ENCODE data around the gene PLCD3. TPM values are rescaled to one million over a fixed set of nuclear protein-coding genes. Genes with fewer than 3 reads are reported as not detected.

The PLCD3 gene
- polyA plus RNA-seq, 1 donor (not counting 4 experiments of a cell fraction or from before 2014, with no cell fraction given): 53.3 TPM

DNA sequence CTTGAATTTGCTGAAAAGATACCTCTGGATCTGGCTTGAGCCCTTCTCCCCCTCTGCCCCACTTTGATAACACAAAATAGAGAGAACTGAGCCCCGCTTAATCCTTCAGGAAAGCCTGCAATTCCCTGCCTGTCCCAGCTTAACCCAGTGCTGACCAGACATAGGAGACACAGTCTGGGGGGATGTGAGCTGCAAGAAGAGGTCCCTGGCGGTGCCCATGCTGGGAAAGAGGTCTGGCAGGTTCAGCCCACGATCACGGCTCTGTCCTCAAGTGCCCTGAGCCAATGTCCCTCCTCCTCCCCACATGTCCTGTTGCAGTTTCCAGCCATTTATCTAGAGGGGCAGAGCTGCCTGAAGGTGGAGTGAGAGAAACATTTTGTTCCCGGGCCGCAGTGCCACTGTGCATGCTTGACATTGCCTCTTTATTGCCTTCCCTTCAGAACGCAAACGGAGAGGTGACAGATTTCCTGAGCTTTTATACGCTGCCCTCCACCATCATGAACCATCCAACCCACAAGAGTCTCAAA is 29.0 kb downstream of the PLCD3 start:
- Histone ChIP-seq H3K27me3 (ENCODE audit: control insufficient read depth, extremely low read depth, insufficient read depth, low read length) (no peaks in the 10 kb centered on the region), H3K4me2 (ENCODE audit: control insufficient read depth, extremely low read depth, insufficient read depth, low read depth, low read length) (no peak overlapping the region), H2AFZ (ENCODE audit: control insufficient read depth, low read length) (no peak overlapping the region), H3K79me2 (ENCODE audit: control insufficient read depth, insufficient read depth, low read length) (no peaks in the 10 kb centered on the region), H3K4me3 (ENCODE audit: control insufficient read depth in 2 of 3, extremely low read depth in 1 of 3, insufficient read depth in 2 of 3, low read depth in 1 of 3, low read length in 3 of 3) (no peak overlapping the region), H3K27ac (ENCODE audit: control insufficient read depth, insufficient read depth, low read length) (peak overlapping the region; percentile 45), H3K4me1 (ENCODE audit: control insufficient read depth, extremely low read depth, insufficient read depth, low read length) (peaks cover 34% of the 10 kb centered on the region), H3K9me1 (ENCODE audit: control insufficient read depth, extremely low read depth, insufficient read depth, low read length) (no peaks in the 10 kb centered on the region), H3K36me3 (ENCODE audit: control insufficient read depth in 2 of 2, extremely low read depth in 1 of 2, insufficient read depth in 2 of 2, low read length in 2 of 2) (peaks cover 56 to 72% of the 10 kb centered on the region in 2 experiments), H3K9me3 (ENCODE audit: control insufficient read depth, low read depth, low read length) (no peaks in the 10 kb centered on the region), H3K9ac (ENCODE audit: control insufficient read depth, extremely low read depth, insufficient read depth, low read length) (no peak overlapping the region), H4K20me1 (ENCODE audit: control insufficient read depth, extremely low read depth, insufficient read depth, low read length) (peaks cover 6% of the 10 kb centered on the region)
- no peak for FAIRE-seq
- TF ChIP-seq EZH2 (IDR thresholded peaks at IDR 0.05; ENCODE audit: low read length): no peak
- TF ChIP-seq, protein P1, sequence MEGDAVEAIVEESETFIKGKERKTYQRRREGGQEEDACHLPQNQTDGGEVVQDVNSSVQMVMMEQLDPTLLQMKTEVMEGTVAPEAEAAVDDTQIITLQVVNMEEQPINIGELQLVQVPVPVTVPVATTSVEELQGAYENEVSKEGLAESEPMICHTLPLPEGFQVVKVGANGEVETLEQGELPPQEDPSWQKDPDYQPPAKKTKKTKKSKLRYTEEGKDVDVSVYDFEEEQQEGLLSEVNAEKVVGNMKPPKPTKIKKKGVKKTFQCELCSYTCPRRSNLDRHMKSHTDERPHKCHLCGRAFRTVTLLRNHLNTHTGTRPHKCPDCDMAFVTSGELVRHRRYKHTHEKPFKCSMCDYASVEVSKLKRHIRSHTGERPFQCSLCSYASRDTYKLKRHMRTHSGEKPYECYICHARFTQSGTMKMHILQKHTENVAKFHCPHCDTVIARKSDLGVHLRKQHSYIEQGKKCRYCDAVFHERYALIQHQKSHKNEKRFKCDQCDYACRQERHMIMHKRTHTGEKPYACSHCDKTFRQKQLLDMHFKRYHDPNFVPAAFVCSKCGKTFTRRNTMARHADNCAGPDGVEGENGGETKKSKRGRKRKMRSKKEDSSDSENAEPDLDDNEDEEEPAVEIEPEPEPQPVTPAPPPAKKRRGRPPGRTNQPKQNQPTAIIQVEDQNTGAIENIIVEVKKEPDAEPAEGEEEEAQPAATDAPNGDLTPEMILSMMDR (optimal IDR thresholded peaks at IDR 0.05 in 1 of 3, IDR thresholded peaks at IDR 0.05 in 1 of 3, conservative IDR thresholded peaks at IDR 0.05 in 1 of 3; ENCODE audit: extremely low read depth in 1 of 3, insufficient read depth in 2 of 3, low read length in 3 of 3): no peak
- dilution Hi-C loops (cut with MboI; ENCODE audit: extremely low pct_ligation_motif_present, low sequenced_read_pairs): no loop called here
- DNase-seq (ENCODE audit: low read depth, low spot score): no peak

DNA sequence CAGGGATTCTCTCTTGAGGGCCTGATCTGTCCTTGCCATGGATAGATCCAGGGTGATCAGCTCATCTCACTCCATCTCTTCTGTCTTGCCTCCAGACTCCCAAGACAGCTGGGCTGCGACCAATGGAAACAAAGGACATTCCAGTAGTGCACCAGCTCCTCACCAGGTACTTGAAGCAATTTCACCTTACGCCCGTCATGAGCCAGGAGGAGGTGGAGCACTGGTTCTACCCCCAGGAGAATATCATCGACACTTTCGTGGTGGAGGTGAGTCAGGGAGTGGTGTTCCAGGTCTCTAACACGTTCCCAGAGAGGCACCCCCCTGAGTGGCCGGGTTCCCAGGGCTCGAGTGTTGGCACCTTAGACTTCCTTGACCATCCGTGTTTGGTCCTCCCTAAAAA is 29.5 kb downstream of the PLCD3 start:
- peak overlapping the region; percentile 45 for H3K27ac ChIP-seq (ENCODE audit: control insufficient read depth, insufficient read depth, low read length)
- dilution Hi-C loops (cut with MboI; ENCODE audit: extremely low pct_ligation_motif_present, low sequenced_read_pairs): no loop called here
- H3K4me2 ChIP-seq (ENCODE audit: control insufficient read depth, extremely low read depth, insufficient read depth, low read depth, low read length): peak overlapping the region; percentile 37
- H3K79me2 ChIP-seq (ENCODE audit: control insufficient read depth, insufficient read depth, low read length): no peaks in the 10 kb centered on the region
- DNase-seq (ENCODE audit: low read depth, low spot score) (no peak), FAIRE-seq (no peak)
- peaks cover 57 to 67% of the 10 kb centered on the region in 2 experiments for H3K36me3 ChIP-seq (ENCODE audit: control insufficient read depth in 2 of 2, extremely low read depth in 1 of 2, insufficient read depth in 2 of 2, low read length in 2 of 2)
- H3K4me3 ChIP-seq (ENCODE audit: control insufficient read depth in 2 of 3, extremely low read depth in 1 of 3, insufficient read depth in 2 of 3, low read depth in 1 of 3, low read length in 3 of 3): no peak overlapping the region
- no peaks in the 10 kb centered on the region for H3K27me3 ChIP-seq (ENCODE audit: control insufficient read depth, extremely low read depth, insufficient read depth, low read length)
- H3K9ac ChIP-seq (ENCODE audit: control insufficient read depth, extremely low read depth, insufficient read depth, low read length): peak overlapping the region; percentile 36
- no peak overlapping the region for H2AFZ ChIP-seq (ENCODE audit: control insufficient read depth, low read length)
- peaks cover 39% of the 10 kb centered on the region for H3K4me1 ChIP-seq (ENCODE audit: control insufficient read depth, extremely low read depth, insufficient read depth, low read length)
- no peaks in the 10 kb centered on the region for H3K9me3 ChIP-seq (ENCODE audit: control insufficient read depth, low read depth, low read length)
- peaks cover 6% of the 10 kb centered on the region for H4K20me1 ChIP-seq (ENCODE audit: control insufficient read depth, extremely low read depth, insufficient read depth, low read length)
- no peaks in the 10 kb centered on the region for H3K9me1 ChIP-seq (ENCODE audit: control insufficient read depth, extremely low read depth, insufficient read depth, low read length)
- TF ChIP-seq, protein P1 (optimal IDR thresholded peaks at IDR 0.05 in 1 of 3, IDR thresholded peaks at IDR 0.05 in 1 of 3, conservative IDR thresholded peaks at IDR 0.05 in 1 of 3; ENCODE audit: extremely low read depth in 1 of 3, insufficient read depth in 2 of 3, low read length in 3 of 3): no peak
- TF ChIP-seq EZH2 (IDR thresholded peaks at IDR 0.05; ENCODE audit: low read length): no peak
